ENCODE measurements around the gene TLE2. TPM values are rescaled to one million over a fixed set of nuclear protein-coding genes. Genes with fewer than 3 reads are reported as not detected.

The TLE2 gene
- total and polyA plus RNA-seq, 9 of the 15 experiments (the other 6 are each of a cell fraction or from before 2014, with no cell fraction given) = 0.35 to 13.1 (median 6.2) TPM

- TF ChIP-seq RUNX1 (IDR thresholded peaks at IDR 0.05; ENCODE audit: low read depth) (no peak), ZNF274 (IDR thresholded peaks at IDR 0.05; ENCODE audit: borderline replicate concordance, low read depth, low read length) (no peak), ZNF398 (CRISPR knock-in tag; IDR thresholded peaks at IDR 0.05) (no peak), TCF3 (CRISPR knock-in tag; IDR thresholded peaks at IDR 0.05) (no peak), SRF (CRISPR knock-in tag; IDR thresholded peaks at IDR 0.05) (no peak), RBM15 (IDR thresholded peaks at IDR 0.05; ENCODE audit: insufficient read depth, low read length) (no peak), CBFA2T2 (conservative IDR thresholded peaks at IDR 0.05) (no peak), RREB1 (CRISPR knock-in tag; IDR thresholded peaks at IDR 0.05) (no peak), L3MBTL2 (IDR thresholded peaks at IDR 0.05) (no peak), MCM7 (IDR thresholded peaks at IDR 0.05) (no peak), MLLT1 (IDR thresholded peaks at IDR 0.05) (no peak), TAF1 (IDR thresholded peaks at IDR 0.05; ENCODE audit: control insufficient read depth, extremely low read depth, insufficient read depth, low read length, severe bottlenecking) (no peak), ATF7 (IDR thresholded peaks at IDR 0.05) (no peak), PKNOX1 (IDR thresholded peaks at IDR 0.05) (no peak), BMI1 (IDR thresholded peaks at IDR 0.05; ENCODE audit: low read length) (no peak)
Observed at GRCh38 chr19:3061182-3062161, 32.4 kb upstream of the TLE2 start (continued).
